Measurements from ENCODE around the gene CST7.
A peak's percentile ranks its signal among the peaks of the same experiment; 100 is the strongest.

The CST7 gene

DNA sequence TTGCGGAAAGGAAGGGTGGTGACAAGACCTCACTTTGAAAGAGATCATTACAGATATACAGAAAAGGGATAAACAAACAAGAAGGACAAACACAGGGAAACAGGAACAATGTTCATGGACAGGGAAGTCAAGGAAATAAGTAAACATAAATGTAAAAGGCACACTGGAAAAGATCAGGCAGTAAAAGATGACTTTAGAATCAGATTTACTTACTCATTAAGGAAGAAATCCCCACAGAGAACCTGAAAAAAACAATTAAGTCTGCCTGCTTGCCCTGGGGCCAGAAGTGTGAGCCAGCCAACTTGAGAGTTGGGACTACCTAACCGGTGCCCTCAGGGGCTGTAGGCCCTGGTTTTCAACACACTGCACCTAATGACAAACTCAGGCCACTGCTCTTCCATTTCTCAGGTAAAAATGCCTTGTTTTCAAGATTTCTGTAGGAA lies 41.8 kb downstream of the CST7 start:
- Mint-ChIP-seq H3K9me3 (no peaks in the 10 kb centered on the region), H3K36me3 (ENCODE audit: low read depth) (no peaks in the 10 kb centered on the region), H3K27ac (no peak overlapping the region), H3K27me3 (ENCODE audit: low read depth, poor library complexity) (peaks cover 11% of the 10 kb centered on the region), H3K4me1 (peaks cover 53% of the 10 kb centered on the region), H3K4me3 (peak overlapping the region; percentile 98)
- TF ChIP-seq, protein P1, sequence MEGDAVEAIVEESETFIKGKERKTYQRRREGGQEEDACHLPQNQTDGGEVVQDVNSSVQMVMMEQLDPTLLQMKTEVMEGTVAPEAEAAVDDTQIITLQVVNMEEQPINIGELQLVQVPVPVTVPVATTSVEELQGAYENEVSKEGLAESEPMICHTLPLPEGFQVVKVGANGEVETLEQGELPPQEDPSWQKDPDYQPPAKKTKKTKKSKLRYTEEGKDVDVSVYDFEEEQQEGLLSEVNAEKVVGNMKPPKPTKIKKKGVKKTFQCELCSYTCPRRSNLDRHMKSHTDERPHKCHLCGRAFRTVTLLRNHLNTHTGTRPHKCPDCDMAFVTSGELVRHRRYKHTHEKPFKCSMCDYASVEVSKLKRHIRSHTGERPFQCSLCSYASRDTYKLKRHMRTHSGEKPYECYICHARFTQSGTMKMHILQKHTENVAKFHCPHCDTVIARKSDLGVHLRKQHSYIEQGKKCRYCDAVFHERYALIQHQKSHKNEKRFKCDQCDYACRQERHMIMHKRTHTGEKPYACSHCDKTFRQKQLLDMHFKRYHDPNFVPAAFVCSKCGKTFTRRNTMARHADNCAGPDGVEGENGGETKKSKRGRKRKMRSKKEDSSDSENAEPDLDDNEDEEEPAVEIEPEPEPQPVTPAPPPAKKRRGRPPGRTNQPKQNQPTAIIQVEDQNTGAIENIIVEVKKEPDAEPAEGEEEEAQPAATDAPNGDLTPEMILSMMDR (IDR thresholded peaks at IDR 0.05), result no peak
- no peak for DNase-seq

DNA sequence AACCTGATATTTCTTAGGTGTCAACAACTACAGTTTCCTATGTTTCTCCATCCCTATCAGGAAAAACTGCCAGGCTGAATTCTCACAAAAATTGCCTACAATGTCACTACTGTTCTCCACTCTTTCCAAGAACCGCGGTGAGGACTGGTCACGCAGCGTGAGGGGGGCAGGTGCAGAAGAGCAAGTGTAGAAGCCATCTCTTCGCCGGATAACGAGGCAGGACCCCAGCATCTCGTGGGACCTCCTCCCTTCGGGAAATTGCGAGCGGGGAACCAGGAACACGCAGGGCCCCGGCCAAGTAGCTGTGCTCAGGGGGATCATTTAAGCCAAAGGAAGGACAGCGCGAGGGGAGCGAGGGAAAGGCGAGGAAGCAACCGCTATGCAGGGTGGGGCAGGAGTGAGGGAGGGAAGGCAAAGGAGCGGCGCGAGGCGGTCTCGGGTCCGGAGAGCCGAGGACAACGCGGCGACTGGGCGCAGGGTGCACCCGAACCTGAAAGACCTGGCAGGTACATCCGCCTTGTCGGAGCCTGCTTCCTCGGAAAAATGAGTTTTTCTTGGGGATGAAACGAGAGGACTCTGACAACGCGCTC lies 42.9 kb downstream of the CST7 start:
- no peaks in the 10 kb centered on the region for H3K9me3 Mint-ChIP-seq
- H3K27ac Mint-ChIP-seq, result no peak overlapping the region
- no peaks in the 10 kb centered on the region for H3K36me3 Mint-ChIP-seq (ENCODE audit: low read depth)
- H3K4me3 Mint-ChIP-seq, result peak overlapping the region; percentile 98
- peaks cover 43% of the 10 kb centered on the region for H3K4me1 Mint-ChIP-seq
- TF ChIP-seq, protein P1 (IDR thresholded peaks at IDR 0.05), result no peak
- peaks cover 23% of the 10 kb centered on the region for H3K27me3 Mint-ChIP-seq (ENCODE audit: low read depth, poor library complexity)
- peak; percentile 41 for DNase-seq

DNA sequence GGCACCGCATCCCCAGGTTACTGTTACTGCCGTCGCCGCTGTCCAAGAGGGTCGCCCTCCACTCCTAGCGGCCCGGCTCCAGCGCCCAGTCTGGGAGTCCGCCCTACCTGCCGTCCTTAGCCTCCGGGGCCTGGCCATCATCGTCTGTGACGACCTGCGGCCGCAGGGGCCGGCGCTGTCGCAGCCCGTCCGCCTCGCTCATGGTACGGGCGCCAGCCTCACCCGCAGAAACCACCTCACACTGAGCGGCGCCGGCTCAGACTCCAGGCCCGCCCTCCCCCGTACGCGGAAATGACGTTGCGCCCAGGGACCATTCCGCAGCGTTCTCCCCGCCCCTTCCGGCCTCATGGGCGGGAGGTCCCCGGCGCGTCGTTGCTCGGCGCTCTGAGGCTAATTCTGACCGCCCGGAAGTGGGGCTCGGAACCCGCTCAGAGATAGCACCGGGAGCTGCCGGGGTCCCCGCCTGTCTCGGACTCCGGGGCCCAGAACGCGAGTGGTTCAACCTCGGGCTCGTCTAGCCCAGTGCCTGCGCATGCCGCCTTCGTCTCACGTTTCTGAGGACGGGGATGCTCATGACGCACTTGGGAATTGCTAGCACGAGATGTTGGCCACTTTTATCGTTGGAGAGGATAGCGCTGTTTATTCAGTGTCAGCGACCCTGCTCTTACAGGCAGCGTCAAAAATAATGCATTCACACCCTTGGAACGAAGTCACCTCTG lies 43.6 kb downstream of the CST7 start, which contains the start of gene APMAP:
TSS of gene APMAP (minus strand) at position 265 of the 719 bp plus-strand sequence. CDS start at position 202, 63 bp downstream.
- TF ChIP-seq, protein P1 (IDR thresholded peaks at IDR 0.05), result no peak
- Mint-ChIP-seq H3K27me3 (ENCODE audit: low read depth, poor library complexity) (peaks cover 29% of the 10 kb centered on the region), H3K9me3 (no peaks in the 10 kb centered on the region), H3K36me3 (ENCODE audit: low read depth) (no peaks in the 10 kb centered on the region), H3K4me1 (peaks cover 43% of the 10 kb centered on the region), H3K27ac (peak within 1 kb of the TSS; percentile 64), H3K4me3 (peak within 1 kb of the TSS; percentile 98)
- peak; percentile 96 for DNase-seq

DNA sequence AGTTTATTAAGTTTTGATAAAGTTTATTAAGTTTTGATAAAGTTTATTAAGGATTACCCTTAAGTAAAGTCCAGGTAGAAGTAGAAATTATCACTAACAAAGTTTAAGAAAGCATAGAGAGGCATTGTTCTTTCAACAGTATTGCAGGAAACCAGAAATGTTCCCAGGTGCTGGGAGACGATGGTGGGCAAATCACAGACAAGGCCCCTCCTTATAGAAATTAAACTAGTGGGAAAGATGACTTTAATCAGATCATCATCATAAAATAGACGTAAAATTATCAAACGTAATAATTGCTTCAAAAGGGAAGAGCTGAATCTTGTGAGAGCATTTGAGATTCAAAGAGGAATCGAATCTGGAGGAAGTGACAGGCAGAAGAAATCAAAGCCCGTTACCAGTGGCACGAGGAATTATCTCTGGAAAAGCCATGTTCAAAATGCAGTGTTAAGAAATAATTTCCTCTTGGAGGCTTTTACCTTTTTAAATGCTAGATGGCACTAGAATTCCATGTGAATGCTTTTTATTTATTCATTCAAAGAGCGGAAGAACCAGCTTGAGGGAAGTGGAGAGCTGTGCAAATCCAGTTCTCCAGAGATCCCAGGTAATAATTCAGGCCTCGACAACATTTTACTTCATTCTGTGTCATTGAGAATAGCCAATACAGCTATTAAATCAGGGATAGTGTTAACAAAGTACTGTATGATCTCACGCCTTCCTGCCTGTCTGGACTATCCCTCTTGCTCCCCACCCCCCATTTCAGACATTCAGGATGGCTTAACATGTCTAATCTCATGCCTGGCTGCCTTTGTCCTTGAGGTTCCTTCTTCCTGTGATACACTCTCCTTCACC lies 44.5 kb downstream of the CST7 start:
- no peak for DNase-seq
- TF ChIP-seq, protein P1 (IDR thresholded peaks at IDR 0.05), result no peak
- H3K9me3 Mint-ChIP-seq, result no peaks in the 10 kb centered on the region
- no peaks in the 10 kb centered on the region for H3K36me3 Mint-ChIP-seq (ENCODE audit: low read depth)
- peaks cover 38% of the 10 kb centered on the region for H3K27me3 Mint-ChIP-seq (ENCODE audit: low read depth, poor library complexity)
- peak overlapping the region; percentile 98 for H3K4me3 Mint-ChIP-seq
- H3K27ac Mint-ChIP-seq, result peak overlapping the region; percentile 64
- peaks cover 43% of the 10 kb centered on the region for H3K4me1 Mint-ChIP-seq

DNA sequence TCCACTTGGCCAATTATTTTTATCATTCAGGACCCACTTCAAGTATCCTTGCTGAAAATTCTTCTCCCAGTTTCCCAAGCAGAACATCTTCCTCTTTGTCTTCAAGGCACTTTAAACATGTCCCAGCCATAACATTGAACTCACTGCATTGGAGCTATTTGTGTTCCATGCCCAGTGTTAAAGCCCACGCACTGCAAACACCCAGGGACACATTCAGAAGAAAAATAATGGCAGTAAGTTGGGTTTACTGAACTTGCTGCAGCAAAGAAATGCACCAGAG lies 45.1 kb downstream of the CST7 start:
- Mint-ChIP-seq H3K9me3 (no peaks in the 10 kb centered on the region), H3K4me3 (peak overlapping the region; percentile 68), H3K27ac (no peak overlapping the region), H3K4me1 (peaks cover 43% of the 10 kb centered on the region), H3K27me3 (ENCODE audit: low read depth, poor library complexity) (peaks cover 44% of the 10 kb centered on the region), H3K36me3 (ENCODE audit: low read depth) (no peaks in the 10 kb centered on the region)
- TF ChIP-seq, protein P1 (IDR thresholded peaks at IDR 0.05), result no peak
- no peak for DNase-seq
